Panc1 (cell line): Measurements from ENCODE around the gene ARHGEF6. TPM values are rescaled to one million over a fixed set of nuclear protein-coding genes. Genes with fewer than 3 reads are reported as not detected.

ENCODE experiments used
- ATAC-seq: fragments of 200-7000 bp; cut with Tn5 transposase; 2 replicates; pipeline ENCODE4 v1.9.1; 2020; ENCODE audit warnings: mild to moderate bottlenecking, moderate library complexity
- BruUV-seq: library from RNA; stranded (reverse); fragments of 400-500 nt; replicated peaks from 2 replicates; lab custom pipeline; 2021; lab: Mats Ljungman, UMichigan
- CTCF ChIA-PET: fragments of 300-600 bp; sonication (Branson Sonifier 250); formaldehyde crosslinking; loops from one replicate; lab custom pipeline; 2022; ENCODE audit warnings: antibody characterized with exemption; lab: Charles Lee
- POLR2A ChIA-PET: fragments of 300-600 bp; sonication (Branson Sonifier 250); formaldehyde crosslinking; loops from one replicate; lab custom pipeline; 2022; ENCODE audit warnings: antibody characterized with exemption; lab: Charles Lee
- DNase-seq: peaks from one replicate; pipeline ENCODE4 v3.0.0-alpha.2; 2010; ENCODE audit warnings: low read depth, low spot score
- H3K27ac ChIP-seq: 2 replicates; pipeline ENCODE4 v1.5.1; 2011; ENCODE audit warnings: mild to moderate bottlenecking, low read length, inconsistent platforms
- H3K27me3 ChIP-seq: fragments of 200-500 bp; sonication (Bioruptor generic); 2 replicates; pipeline ENCODE4 v1.6.0; 2014; ENCODE audit warnings: low read length, inconsistent platforms; ENCODE audit not compliant: control insufficient read depth, insufficient read depth
- H3K36me3 ChIP-seq: fragments of 200-500 bp; sonication (Bioruptor generic); 2 replicates; pipeline ENCODE4 v1.5.1; 2014; ENCODE audit warnings: inconsistent platforms, mild to moderate bottlenecking, low read length, moderate library complexity; ENCODE audit not compliant: control insufficient read depth, insufficient read depth
- H3K4me1 ChIP-seq: 2 replicates; pipeline ENCODE4 v1.5.1; 2011; ENCODE audit warnings: inconsistent platforms, mild to moderate bottlenecking, low read length, moderate library complexity; ENCODE audit not compliant: control insufficient read depth, insufficient read depth
- H3K4me3 ChIP-seq, 2 experiments: 2 replicates each; pipeline ENCODE4 v1.5.1; 2011 to 2012; ENCODE audit warnings: low read depth in 2 of 2, low read length in 2 of 2, mild to moderate bottlenecking in 2 of 2, inconsistent platforms in 1 of 2, moderate library complexity in 1 of 2
- H3K9me3 ChIP-seq: fragments of 200-500 bp; sonication (Bioruptor generic); 2 replicates; pipeline ENCODE4 v1.5.1; 2014; ENCODE audit warnings: low read depth, mild to moderate bottlenecking, inconsistent platforms, low read length, moderate library complexity; ENCODE audit not compliant: control insufficient read depth, insufficient read depth
- POLR2AphosphoS5 ChIP-seq: IDR thresholded peaks from 2 replicates; pipeline ENCODE4 v1.6.1; 2012; ENCODE audit warnings: mild to moderate bottlenecking, low read depth, low read length, moderate library complexity
- SIN3A ChIP-seq: IDR thresholded peaks from 2 replicates; pipeline ENCODE4 v1.6.1; 2012; ENCODE audit warnings: low read depth, mild to moderate bottlenecking, low read length, moderate library complexity, borderline replicate concordance; ENCODE audit not compliant: insufficient read depth
- TCF7L2 ChIP-seq: IDR thresholded peaks from 2 replicates; pipeline ENCODE4 v1.6.1; 2011; ENCODE audit warnings: mild to moderate bottlenecking, low read depth, low read length, inconsistent platforms
- in situ Hi-C: cut with HindIII; loops from 2 replicates; pipeline ENCODE4 v1.10.0; 2016; ENCODE audit warnings: low sequenced_read_pairs, low pct_unique_long_range_greater_than_20kb
- intact Hi-C: fragments of 100-400 bp; cut with micrococcal nuclease; formaldehyde crosslinking; loops from one replicate; pipeline ENCODE4 v1.10.0; 2022; ENCODE audit not compliant: unreplicated experiment
- total RNA-seq: library from RNA; stranded (reverse); gene quantifications from one replicate; pipeline ENCODE4 v1.2.1, GENCODE V29; 2021; ENCODE audit not compliant: unreplicated experiment
- TF ChIP-seq, protein P1 (sequence below), 2 experiments: IDR thresholded peaks; 2 replicates each; pipeline ENCODE4 v1.6.1; 2011 to 2012; ENCODE audit warnings: low read depth in 2 of 2, control low read depth in 1 of 2, low read length in 1 of 2, mild to moderate bottlenecking in 1 of 2, moderate library complexity in 1 of 2; ENCODE audit not compliant: insufficient read depth in 1 of 2
- TF ChIP-seq, protein P2 (sequence below): fragments of 450-650 bp; IDR thresholded peaks from 2 replicates; pipeline ENCODE4 v1.5.1; 2017; ENCODE audit warnings: mild to moderate bottlenecking

Gene ARHGEF6
- total RNA-seq, 1 experiment from 2014 or later: 35.5 TPM

DNA sequence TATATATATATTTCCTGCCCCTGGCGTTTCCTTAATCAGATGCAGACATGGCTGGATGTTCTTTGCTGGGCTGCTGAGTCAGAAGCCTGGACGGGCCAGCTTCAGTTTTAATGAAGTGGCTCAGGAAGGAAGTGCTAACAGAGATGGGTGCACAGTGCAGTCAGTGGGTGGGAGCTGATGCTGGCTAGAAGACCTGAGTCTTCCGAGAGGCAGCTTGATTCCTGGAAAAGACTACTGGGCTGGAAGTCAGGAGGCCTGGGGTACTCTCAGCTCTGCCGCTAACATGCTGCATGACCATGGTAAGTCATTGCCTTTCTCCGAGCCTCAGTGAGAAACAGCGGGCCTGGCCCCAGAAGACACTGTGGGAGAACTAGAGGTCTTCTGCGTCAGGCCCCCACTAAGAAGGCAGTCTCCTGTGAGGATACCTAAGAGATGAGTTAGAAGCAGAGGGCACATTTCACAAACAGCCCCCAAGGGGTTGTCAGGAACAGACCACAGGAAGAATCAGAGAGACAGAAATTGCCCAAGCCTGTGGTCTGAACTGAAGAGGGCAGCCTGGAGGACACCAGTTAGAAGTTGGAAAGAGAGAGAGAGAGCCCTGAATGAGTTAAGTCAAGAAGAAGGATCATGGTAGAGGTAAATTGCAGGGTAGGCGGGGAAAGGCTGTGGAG lies 141.1 kb downstream of the ARHGEF6 start:
- CTCF ChIA-PET: no interaction called here
- H3K9me3 ChIP-seq: no peaks in the 10 kb centered on the region
- in situ Hi-C loops: no loop called here
- H3K4me1 ChIP-seq: no peaks in the 10 kb centered on the region
- DNase-seq (no peak), ATAC-seq (no peak)
- TF ChIP-seq TCF7L2: no peak
- TF ChIP-seq POLR2AphosphoS5: no peak
- TF ChIP-seq, protein P1, sequence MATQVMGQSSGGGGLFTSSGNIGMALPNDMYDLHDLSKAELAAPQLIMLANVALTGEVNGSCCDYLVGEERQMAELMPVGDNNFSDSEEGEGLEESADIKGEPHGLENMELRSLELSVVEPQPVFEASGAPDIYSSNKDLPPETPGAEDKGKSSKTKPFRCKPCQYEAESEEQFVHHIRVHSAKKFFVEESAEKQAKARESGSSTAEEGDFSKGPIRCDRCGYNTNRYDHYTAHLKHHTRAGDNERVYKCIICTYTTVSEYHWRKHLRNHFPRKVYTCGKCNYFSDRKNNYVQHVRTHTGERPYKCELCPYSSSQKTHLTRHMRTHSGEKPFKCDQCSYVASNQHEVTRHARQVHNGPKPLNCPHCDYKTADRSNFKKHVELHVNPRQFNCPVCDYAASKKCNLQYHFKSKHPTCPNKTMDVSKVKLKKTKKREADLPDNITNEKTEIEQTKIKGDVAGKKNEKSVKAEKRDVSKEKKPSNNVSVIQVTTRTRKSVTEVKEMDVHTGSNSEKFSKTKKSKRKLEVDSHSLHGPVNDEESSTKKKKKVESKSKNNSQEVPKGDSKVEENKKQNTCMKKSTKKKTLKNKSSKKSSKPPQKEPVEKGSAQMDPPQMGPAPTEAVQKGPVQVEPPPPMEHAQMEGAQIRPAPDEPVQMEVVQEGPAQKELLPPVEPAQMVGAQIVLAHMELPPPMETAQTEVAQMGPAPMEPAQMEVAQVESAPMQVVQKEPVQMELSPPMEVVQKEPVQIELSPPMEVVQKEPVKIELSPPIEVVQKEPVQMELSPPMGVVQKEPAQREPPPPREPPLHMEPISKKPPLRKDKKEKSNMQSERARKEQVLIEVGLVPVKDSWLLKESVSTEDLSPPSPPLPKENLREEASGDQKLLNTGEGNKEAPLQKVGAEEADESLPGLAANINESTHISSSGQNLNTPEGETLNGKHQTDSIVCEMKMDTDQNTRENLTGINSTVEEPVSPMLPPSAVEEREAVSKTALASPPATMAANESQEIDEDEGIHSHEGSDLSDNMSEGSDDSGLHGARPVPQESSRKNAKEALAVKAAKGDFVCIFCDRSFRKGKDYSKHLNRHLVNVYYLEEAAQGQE (IDR thresholded peaks at IDR 0.05; ENCODE audit: insufficient read depth in 1 of 2, low read depth in 2 of 2, low read length in 1 of 2): no peak
- TF ChIP-seq, protein P2, sequence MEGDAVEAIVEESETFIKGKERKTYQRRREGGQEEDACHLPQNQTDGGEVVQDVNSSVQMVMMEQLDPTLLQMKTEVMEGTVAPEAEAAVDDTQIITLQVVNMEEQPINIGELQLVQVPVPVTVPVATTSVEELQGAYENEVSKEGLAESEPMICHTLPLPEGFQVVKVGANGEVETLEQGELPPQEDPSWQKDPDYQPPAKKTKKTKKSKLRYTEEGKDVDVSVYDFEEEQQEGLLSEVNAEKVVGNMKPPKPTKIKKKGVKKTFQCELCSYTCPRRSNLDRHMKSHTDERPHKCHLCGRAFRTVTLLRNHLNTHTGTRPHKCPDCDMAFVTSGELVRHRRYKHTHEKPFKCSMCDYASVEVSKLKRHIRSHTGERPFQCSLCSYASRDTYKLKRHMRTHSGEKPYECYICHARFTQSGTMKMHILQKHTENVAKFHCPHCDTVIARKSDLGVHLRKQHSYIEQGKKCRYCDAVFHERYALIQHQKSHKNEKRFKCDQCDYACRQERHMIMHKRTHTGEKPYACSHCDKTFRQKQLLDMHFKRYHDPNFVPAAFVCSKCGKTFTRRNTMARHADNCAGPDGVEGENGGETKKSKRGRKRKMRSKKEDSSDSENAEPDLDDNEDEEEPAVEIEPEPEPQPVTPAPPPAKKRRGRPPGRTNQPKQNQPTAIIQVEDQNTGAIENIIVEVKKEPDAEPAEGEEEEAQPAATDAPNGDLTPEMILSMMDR: no peak
- TF ChIP-seq SIN3A: no peak
- POLR2A ChIA-PET: no interaction called here
- intact Hi-C loops: no loop called here
- no peak overlapping the region for H3K4me3 ChIP-seq
- H3K36me3 ChIP-seq: no peaks in the 10 kb centered on the region
- H3K27ac ChIP-seq: no peak overlapping the region
- peaks cover 5% of the 10 kb centered on the region for H3K27me3 ChIP-seq
- BruUV-seq: no TSS peak

DNA sequence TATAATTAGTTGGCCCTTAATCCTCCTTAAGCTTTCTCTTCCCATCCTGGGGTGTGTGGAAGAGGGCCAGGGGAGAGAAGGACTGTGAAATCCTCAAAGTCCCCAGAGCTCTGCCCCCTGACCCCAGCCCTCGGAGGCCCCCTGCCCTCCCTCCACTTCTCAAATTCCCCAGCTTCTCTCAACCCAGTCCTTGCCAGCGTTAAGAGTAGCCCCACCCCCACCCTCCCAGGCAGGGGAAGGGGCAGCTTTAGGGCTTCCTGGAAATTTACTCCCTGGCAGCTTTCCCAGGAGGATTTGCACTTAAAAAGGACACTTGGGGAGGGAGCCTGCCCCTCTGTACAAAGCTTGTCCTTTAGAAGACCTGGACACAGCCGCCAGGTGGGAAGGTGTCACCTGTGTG lies 144.6 kb downstream of the ARHGEF6 start:
- Histone ChIP-seq H3K27me3 (peaks cover 5% of the 10 kb centered on the region), H3K9me3 (no peaks in the 10 kb centered on the region), H3K4me3 (no peak overlapping the region), H3K4me1 (no peaks in the 10 kb centered on the region), H3K27ac (no peak overlapping the region), H3K36me3 (no peaks in the 10 kb centered on the region)
- ATAC-seq: no peak
- POLR2A ChIA-PET: no interaction called here
- in situ Hi-C loops: no loop called here
- no peak for DNase-seq
- TF ChIP-seq TCF7L2: no peak
- TF ChIP-seq, protein P2: no peak
- TF ChIP-seq SIN3A: no peak
- TF ChIP-seq, protein P1 (IDR thresholded peaks at IDR 0.05; ENCODE audit: insufficient read depth in 1 of 2, low read depth in 2 of 2, low read length in 1 of 2): no peak
- TF ChIP-seq POLR2AphosphoS5: no peak
- CTCF ChIA-PET: interaction anchor here (1.2 kb wide), 1 partner anchor 25 kb away, joined by 3 read pairs; no protein-coding TSS in a partner anchor
- intact Hi-C loops: no loop called here
- no TSS peak for BruUV-seq
